NCI-H460 (cell line): ENCODE data around the gene GP9. TPM values are rescaled to one million over a fixed set of nuclear protein-coding genes. Genes with fewer than 3 reads are reported as not detected.
"Not testable (repeated sequence)": the region's sequence is repeated elsewhere in the genome, so short reads cannot be mapped to it uniquely, and the experiment has no call there.

ENCODE experiments used
- DNase-seq: peaks from one replicate; pipeline ENCODE4 v3.0.0-alpha.2; 2016; ENCODE audit warnings: low read depth; ENCODE audit errors: extremely low read depth
- total RNA-seq: library from RNA; depleted of rRNA; stranded (reverse); fragments of >200 nt; shearing (Covaris generic); gene quantifications from 2 replicates; pipeline ENCODE4 v1.2.3, GENCODE V29; 2014

Gene GP9
- total RNA-seq, 1 experiment from 2014 or later: not detected

DNA sequence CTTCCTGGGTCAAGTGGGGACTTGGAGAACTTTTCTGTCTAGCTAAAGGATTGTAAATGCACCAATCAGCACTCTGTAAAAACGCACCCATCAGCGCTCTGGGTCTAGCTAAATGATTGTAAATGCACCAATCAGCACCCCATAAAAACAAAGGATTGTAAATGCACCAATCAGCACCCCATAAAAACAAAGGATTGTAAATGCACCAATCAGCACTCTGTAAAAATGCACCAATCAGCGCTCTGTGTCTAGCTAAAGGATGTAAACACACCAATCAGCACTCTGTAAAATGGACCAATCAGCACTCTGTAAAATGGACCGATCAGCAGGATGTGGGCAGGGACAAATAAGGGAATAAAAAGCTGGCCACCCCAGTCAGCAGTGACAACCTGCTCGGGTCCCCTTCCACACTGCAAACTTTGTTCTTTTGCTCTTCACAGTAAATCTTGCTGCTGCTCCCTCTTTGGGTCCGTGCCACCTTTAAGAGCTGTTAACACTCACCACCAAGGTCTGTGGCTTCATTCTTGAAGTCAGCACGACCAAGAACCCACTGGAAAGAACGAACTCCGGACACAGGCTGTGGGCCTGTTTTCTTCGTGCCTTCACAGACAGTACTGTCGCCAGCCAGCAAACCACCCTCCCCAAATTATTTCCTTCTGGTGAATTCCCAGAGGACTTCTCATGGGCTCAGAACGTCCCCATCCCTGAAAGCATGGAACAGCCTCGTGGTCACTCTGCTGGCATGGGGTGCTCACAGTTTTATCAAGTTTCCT is 8.9 kb downstream of the GP9 start:
- DNase-seq: not testable (repeated sequence)

DNA sequence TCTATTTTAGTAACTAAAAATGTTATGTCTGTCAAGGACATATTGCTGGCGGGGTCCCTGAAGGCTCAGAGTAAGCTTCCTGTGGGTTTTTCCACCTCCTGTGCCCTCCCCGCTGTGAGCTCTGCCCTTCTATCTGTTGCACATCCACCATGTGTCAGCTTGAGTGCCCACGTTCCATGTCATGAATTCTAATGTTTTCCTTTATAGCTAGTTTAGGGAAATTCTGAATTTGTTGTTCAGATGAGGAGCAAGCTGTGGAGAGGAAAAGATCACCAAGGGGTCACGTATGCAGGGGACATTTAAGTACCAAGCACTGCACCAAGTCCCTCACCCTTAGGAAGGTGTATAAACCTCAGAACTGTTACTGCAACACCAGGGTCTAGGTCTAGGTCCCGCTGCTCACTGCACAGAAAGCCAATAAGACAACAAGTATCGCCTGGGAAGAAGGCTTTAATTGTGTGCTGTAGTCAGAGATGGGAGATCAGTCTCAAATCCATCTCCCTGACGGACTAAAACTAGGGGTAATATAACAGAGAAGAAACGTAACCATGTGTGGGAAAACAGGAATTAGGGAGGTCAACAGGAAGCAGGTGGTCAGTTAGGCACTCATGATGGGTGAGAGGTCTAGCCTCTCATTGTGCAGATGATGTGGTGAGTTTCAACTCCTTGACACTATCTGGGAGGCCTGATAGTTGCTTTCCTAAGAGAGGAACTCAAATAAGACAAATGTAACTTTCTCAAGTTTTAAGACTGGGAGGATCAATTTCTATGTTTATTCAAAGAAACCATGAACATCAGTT is 9.7 kb downstream of the GP9 start:
- DNase-seq: no peak

DNA sequence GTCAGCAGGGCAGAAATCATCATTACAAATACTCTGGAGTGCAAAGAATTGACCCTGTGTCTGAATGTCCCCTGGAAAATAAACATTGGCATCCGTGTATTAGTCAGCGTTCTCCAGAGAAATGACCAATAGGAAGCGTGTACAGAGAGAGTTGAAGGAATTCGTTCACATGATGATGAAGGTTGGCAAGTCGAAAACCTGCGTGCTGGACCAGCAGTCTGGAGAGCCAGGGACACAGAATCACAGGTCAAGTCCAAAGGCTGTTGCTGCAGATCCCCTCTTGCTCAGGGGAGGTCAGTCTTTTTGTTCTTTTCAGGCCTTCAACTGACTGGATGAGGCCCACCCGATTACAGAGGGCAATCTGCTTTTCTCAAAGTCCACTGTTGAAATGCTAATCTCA is 16.6 kb downstream of the GP9 start:
- no peak for DNase-seq

DNA sequence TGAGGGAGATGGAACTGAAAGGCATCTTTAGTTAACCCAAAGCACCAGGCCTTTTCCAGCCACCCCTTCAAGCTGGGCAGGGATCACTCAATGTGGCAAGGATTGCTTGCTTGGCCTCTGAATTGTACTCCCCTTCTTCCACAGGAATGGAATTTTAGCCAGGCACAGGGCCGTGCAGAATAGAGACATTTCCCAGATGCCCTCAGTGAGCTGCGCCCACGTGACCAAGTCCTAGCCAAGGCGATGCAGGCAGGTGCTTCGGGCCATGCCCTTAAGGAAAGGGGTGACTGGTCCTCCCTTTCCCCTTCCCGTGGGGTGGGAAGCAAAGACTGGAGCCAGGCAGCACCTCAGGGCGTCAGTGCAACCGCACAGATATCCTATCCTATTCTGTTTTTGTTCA is 17.9 kb downstream of the GP9 start:
- no peak for DNase-seq

DNA sequence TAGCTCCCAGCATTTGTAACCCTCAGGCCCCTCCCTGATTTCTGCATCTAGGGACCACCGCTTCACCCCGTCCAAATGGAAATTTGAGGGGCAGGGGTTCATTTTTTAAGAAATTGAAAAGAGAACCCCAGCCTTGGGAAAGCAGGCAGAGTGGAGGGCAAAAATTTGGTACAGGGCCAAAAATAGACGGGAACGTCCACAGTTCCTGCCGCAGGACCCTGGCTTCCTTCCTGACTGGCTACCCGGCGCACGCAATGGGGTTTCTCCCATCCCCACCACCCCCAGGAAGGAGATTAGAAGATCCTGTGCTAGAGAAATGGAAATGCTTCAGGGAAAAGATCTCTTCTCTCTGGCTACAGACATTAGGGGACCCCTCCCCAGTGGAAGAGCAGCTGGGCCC is 20.9 kb downstream of the GP9 start:
- no peak for DNase-seq

DNA sequence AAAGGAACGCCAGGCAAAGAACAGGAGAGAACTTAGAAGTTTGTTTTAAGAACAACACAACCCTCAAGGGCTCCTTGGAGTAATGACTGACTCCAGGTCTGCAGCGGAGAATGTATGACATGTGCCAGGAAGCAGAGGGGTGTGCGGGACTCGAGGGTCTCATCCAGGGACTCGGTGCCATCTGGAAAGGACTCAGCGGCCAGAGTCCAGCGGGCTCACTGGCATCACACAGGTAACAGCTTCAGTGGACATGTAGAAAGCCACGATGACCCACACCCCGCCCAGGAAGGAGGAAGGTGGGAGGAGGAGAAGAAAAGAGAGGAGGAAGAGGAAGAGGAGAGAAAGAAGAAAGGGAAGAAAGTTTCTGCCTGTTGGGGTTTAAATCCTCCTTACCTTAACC is 21.4 kb downstream of the GP9 start:
- DNase-seq: no peak

DNA sequence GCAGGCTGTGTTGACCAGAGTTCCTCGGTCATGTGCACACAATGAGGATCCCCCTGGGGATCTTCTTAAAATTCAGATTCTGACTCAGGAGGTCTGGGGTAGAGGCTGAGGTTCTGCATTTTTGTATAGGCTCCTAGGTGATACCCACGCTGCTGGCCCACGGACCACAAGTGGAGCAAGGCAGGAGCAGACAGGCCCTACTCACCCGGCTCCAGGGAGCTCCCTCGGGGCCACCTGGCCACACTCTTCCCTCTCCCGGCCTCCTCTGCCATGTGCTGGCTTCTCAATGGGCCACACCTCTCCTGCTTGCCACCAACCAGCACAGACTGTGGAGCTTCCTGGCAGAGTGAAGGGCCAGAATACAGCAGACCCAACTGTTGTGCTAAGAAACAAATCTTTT is 23.9 kb downstream of the GP9 start:
- no peak for DNase-seq

DNA sequence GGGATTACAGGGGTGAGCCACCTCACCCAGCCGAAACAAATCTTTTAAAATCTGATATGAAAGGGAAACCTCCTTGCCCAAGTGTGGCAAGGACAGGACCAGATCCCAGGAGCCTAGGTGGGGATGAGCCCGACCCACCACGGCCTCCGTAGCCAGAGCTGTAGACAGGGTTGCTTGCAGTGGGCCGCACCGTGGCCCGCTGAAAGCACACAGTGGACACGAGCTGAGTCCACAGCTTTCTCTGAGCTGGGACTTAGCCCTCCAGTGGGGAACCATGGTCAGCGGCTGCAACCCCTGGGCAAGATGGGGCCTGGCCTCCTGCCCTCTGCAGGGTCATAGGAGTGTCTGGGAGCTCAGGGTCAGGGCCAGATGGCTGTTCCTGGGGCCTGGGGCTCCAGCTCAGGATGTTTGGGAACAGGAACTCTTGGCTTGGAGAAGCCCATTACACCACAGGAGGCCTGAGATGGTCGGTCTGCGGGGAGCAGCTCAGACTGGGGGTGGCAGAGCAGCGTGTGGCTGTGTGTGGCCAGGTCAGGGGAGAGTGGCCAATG is 24.7 kb downstream of the GP9 start:
- DNase-seq: no peak

DNA sequence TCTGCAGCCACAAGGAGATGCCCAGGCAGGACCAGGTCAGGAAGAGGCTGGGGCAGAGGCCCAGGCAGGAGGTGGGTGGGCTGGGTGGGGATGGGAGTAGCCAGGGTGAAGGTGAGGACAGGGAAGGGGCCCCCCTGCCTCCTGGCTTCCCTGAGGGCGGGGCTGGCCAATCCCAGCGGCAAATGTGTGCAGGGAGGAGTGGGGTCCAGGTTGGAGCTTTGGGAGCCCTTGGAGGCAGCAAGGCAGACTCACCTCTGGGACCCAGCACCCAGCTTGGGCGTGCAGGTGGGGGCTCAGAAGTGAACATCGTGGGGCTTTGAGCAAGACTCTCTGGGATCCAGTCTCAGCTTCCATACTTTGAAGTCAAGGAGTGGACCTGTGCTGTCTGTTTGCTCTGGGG is 25.2 kb downstream of the GP9 start:
- no peak for DNase-seq

DNA sequence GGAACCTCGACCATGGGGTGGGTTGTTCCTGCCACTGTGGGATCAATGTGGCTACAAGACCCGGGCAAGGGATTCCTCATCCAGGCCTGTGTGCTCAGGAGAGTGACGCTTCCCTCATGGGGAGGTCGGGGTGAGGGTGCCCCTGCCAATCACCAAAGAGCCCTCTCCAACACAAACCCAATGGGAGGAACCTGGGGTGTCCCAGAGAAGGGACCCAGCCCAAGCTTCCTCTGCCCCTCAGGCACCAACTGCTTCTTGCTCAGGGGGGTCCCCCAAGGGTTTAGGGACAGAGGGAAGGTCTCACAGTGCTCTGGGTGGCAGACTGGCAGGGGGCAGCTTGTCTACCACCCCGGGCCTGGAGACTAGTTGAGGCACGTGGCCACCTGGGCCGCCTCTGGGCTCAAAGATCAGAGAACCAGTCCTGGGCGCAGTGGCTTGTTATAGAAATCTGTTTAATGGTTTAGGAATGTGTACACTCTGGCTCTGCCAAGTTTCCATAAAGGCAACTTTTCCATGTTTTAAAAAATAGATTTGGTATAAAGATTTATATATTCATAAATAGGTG is 26.6 kb downstream of the GP9 start:
- DNase-seq: no peak

DNA sequence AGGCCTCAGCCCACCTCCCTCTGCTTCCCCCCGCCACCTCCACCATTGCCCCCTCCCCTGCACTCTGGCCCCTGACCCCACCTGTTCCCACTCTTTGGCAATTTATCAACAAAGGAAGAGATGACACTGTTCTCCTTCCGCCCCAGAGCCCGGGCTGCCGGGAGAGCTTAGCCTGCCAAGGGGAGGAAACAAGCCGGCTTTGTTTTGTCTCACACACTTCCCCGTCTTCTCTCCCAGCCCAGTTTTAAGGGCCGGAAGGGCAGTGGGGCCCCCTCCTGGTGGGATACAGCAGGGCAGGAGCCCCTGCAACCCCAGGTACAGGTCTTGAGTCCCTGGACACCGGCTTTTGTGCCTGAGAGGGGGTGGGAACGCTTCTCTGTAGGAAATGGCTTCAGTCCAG is 27.3 kb downstream of the GP9 start:
- not testable (repeated sequence) for DNase-seq

DNA sequence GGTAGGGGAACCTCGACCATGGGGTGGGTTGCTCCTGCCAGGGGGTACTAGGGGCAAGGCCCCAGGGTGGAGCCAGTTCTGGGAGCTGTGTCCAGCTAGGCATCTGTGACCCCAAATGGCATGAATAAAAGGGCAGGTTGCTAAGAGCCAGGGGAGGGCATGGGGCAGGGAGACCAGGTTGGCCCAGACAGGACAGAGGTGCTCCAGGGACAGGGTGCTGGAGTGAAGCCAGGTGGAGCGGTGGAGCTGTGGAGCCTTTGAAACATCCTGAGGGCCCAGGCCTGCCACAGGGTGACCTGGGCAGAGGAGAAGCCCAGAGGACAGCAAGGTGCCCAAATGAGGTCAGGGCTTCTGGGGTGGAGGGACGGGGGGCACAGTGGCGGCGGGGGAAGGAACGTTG is 27.7 kb downstream of the GP9 start:
- not testable (repeated sequence) for DNase-seq

DNA sequence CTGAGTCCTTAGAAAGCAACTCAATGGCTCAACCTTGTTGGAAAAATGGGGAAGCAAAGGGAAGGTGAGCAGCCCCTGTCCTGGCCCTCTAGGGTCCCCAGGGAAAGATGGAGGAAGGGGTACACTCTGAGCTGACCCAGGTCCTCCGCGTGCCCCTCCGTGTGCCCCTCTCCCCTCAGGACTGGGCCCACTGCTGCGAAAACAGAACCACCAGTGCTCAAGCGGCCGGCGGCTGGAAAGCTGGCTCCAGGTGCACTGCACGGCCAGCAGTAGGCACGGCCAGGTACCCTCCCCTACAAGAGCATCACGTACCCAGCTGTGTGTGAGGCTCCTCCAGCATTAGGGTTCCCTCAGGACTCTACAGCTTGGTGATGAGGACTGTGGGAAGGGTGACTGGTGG is 34.7 kb downstream of the GP9 start:
- no peak for DNase-seq

DNA sequence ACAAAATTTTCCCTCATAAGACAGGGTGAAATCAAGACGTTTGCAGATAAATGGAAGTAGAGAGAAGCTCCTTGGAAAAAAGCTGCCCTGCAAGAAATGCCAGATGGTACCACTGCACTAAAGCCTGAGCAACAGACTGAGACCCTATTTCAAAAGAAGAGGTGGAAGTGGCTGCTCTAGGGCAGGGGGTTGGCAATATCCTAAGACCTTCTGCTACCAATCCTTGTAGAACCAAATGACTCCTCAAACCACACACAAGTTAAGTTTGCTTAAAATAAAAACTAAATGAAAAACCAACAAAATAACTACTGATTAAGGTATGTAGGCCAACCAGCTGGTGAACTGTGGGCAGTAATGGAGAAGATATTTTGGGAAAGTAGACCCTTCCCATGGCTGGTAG is 39.7 kb downstream of the GP9 start:
- DNase-seq: no peak

DNA sequence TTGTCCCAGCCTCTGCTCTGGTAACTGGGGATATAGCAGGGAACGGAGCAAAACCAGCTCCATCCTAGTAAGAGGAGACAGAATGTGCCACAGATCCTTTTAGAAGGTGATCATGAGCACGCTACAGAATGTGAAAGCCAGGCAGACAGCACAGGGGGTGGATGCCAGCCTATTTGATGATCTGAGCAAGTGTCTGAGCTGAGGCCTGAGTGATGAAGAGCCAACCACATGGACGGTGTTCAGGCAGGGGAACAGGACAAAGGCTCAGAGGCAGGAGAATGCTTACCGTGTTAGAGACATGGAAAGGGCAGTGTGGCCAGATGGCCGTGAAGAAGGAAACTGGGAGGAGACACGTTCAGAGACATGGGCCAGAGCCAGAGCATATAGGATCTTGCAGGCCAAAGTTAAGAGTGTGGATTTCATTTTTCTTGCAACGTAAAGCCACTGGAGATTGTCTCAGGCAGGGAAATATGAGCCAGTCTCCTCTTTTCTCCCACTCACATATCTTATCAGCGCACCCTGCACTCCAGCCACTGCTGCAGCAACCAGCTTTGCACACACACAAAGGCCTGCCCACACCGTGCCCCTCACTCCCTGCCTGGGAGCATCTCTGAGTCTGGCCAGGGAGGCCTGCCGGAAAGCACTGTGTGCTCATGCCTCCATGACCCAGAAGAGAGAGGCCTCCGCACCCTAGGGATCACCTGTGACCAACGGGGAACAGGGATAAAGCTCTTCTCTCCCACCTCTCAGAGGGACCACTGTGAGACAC is 41.0 kb downstream of the GP9 start:
- DNase-seq: no peak

DNA sequence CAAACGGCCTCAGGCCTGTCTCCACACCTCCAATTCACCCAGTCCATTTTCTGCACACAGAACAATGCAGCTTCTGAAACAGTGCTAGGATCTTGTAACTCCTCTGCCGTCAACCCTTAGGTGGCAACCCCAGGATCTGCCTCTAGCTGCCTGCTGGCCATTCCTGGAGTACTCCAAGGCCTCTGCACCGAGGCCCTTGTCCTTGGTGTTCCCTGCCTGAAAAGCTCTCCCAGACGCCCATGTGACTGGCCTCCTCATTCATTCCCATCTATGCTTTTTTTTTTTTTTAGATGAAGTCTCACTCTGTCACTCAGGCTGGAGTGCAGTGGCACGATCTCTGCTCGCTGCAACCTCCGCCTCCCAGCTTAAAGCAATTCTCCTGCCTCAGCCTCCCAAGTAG is 42.7 kb downstream of the GP9 start:
- no peak for DNase-seq

DNA sequence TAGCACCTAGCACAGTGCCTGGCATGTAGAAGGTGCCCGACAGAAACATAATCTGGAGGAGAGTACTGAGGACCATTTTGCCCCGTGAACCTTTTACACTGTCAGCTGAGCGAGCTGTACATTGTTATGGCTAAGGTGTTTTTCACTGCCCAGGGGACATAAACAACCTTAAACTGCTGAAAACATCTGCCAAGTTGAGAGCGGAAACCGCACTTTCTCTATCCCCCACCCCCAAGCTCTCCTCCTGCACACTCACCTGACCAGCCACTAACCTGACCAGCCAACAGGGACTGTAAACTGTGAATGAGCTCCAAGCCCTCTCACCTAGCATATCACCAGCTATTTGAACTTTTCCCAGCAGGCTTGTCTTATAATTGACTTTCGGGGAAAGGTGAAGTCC is 43.5 kb downstream of the GP9 start:
- DNase-seq: no peak

DNA sequence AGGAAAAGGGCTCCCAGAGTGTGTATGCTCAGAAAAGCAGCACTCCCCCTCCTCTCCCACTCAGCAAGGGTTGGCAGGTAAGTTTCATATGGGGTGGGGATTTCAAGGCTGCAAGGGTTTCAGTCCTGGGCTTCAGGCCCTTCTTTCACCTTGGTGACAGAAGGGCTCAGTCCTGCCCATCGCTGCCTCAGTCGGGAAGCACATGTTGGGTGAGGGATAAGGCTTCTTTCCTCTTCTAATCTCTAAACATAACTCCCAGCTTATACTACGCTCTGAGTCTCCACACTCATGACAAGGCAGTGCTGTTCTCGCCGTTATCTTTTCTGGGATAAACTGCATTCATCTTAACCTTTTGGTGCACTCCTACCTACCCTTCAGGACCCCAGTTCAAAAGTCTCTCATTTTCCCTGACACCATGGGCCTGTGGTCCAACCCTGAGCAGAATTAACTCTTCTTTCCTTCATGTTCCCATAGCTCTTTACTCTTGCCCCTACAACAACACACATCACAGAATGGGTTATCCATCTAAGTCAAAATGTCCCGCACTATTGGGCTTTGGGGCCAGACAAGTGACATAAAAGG is 44.0 kb downstream of the GP9 start:
- DNase-seq: no peak

DNA sequence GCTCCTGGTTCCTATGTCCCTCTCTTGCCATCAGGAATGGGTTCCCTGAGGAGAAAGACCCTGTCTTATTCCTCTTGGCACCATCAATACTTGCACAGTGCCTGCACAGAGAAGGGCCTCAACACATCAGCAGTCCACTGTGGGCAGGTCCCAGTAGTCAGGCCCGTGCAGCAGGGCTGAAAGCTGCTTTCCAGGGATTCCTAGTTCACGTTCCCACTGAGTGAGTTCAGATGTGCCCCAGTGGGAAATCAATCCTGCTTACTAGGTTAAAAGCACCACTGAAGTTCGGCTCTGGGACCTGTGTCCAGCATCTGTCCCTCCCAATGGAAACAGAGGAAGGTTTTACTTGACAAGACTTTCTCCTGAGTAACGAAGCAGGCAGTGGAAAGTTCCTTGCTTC is 45.3 kb downstream of the GP9 start:
- DNase-seq: no peak

DNA sequence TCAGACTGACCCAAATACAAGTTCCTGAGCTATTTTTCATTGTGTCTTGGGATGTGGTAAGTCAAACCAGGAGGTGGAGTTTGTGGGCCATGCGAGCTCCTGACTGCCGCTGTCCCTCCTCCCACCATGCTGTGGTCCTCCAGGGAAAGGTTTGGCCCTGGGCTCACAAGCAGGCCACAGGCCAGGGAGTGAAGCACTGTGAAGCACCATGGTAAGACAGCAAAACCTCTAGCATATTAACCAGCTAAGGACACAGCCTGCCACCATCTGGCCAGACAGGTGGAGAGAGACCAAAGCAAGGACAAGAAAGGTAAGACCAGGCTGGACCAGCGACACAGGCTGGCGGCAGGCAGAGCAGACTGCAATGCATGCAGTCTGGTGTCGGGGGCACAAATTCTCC is 45.7 kb downstream of the GP9 start:
- DNase-seq: no peak
